Activated gamma-delta T cell (primary cell): ENCODE results near the gene JAK2.
"Not testable (repeated sequence)": the region's sequence is repeated elsewhere in the genome, so short reads cannot be mapped to it uniquely, and the experiment has no call there.

Experiments used
- DNase-seq: peaks from one replicate; lab custom pipeline; 2025; lab: John Stamatoyannopoulos, UW
- total RNA-seq, 2 donors: gene quantifications; one replicate each; lab custom pipeline; 2026; lab: John Stamatoyannopoulos, UW

JAK2 gene
- total RNA-seq = 73.0 to 80.2 reads per million in 2 donors

GRCh38 chr9:4984621-4985385 is at the start of gene JAK2:
TSS of gene JAK2 (plus strand) at chr9:4985272. CDS start at chr9:5021988, 36,716 bp downstream.
- peak; percentile 74 for DNase-seq

GRCh38 chr9:4936277-4936676 is 48.8 kb upstream of the JAK2 start:
- DNase-seq = no peak

GRCh38 chr9:4936823-4937222 is 48.2 kb upstream of the JAK2 start:
- DNase-seq = no peak

- no peak for DNase-seq
Observed at GRCh38 chr9:4937446-4937845, 47.6 kb upstream of the JAK2 start.

GRCh38 chr9:4938496-4938895 is 46.6 kb upstream of the JAK2 start:
- no peak for DNase-seq

GRCh38 chr9:4939118-4939561 is 45.9 kb upstream of the JAK2 start:
- no peak for DNase-seq

- DNase-seq = not testable (repeated sequence)
Observed at GRCh38 chr9:4942042-4942691, 42.9 kb upstream of the JAK2 start.

- DNase-seq = no peak
Observed at GRCh38 chr9:4943346-4943745, 41.7 kb upstream of the JAK2 start.

- DNase-seq = not testable (repeated sequence)
Observed at GRCh38 chr9:4944431-4945211, 40.5 kb upstream of the JAK2 start.

GRCh38 chr9:4946937-4947336 is 38.1 kb upstream of the JAK2 start:
- no peak for DNase-seq

GRCh38 chr9:4955836-4956235 is 29.2 kb upstream of the JAK2 start:
- no peak for DNase-seq

GRCh38 chr9:4959031-4959430 is 26.0 kb upstream of the JAK2 start:
- DNase-seq = no peak

- DNase-seq = no peak
Observed at GRCh38 chr9:4962085-4962484, 23.0 kb upstream of the JAK2 start.

GRCh38 chr9:4964540-4964939 is 20.5 kb upstream of the JAK2 start:
- DNase-seq = no peak

GRCh38 chr9:4965174-4965821 is 19.8 kb upstream of the JAK2 start:
- no peak for DNase-seq

- no peak for DNase-seq
Observed at GRCh38 chr9:4967523-4967922, 17.5 kb upstream of the JAK2 start.

GRCh38 chr9:4969130-4969529 is 15.9 kb upstream of the JAK2 start:
- DNase-seq = no peak

GRCh38 chr9:4970970-4971641 is 14.0 kb upstream of the JAK2 start:
- no peak for DNase-seq

- DNase-seq = no peak
Observed at GRCh38 chr9:4973246-4973645, 11.8 kb upstream of the JAK2 start.

GRCh38 chr9:4973902-4974301 is 11.2 kb upstream of the JAK2 start:
- no peak for DNase-seq

GRCh38 chr9:4979239-4979638 is 5.8 kb upstream of the JAK2 start:
- no peak for DNase-seq
